Neural cell (in vitro differentiated cells): ENCODE measurements around the gene LMO7. TPM values are rescaled to one million over a fixed set of nuclear protein-coding genes. Genes with fewer than 3 reads are reported as not detected.

ENCODE experiments used
- H2AFZ ChIP-seq: fragments of 200-600, 300-800 bp; sonication (generic), shearing (Covaris generic); 2 replicates; pipeline ENCODE4 v1.6.0; 2014; ENCODE audit warnings: low read depth, mild to moderate bottlenecking, antibody characterized with exemption, low read length, moderate library complexity
- H3F3A ChIP-seq: fragments of 200-600 bp; shearing (Covaris generic); 2 replicates; pipeline ENCODE4 v1.6.1; 2016; ENCODE audit warnings: mild to moderate bottlenecking, moderate library complexity, mixed read lengths, antibody characterized with exemption, low read length; ENCODE audit not compliant: insufficient read depth, poor library complexity, severe bottlenecking
- H3K27ac ChIP-seq: fragments of 200-600, 300-800 bp; sonication (generic), shearing (Covaris generic); 2 replicates; pipeline ENCODE4 v1.5.1; 2014; ENCODE audit warnings: mild to moderate bottlenecking, low read length, moderate library complexity
- H3K27me3 ChIP-seq: fragments of 300-800, 200-600 bp; sonication (generic), shearing (Covaris generic); 2 replicates; pipeline ENCODE4 v1.6.0; 2014; ENCODE audit warnings: mild to moderate bottlenecking, low read depth, low read length, moderate library complexity; ENCODE audit not compliant: insufficient read depth
- H3K36me3 ChIP-seq: fragments of 300-800, 200-600 bp; sonication (generic), shearing (Covaris generic); 2 replicates; pipeline ENCODE4 v1.5.1; 2014; ENCODE audit warnings: mild to moderate bottlenecking, antibody characterized with exemption, low read length, moderate library complexity; ENCODE audit not compliant: insufficient read depth
- H3K4me2 ChIP-seq: fragments of 300-800, 200-600 bp; sonication (generic), shearing (Covaris generic); 2 replicates; pipeline ENCODE4 v1.6.0; 2014; ENCODE audit warnings: mild to moderate bottlenecking, low read length
- H3K4me3 ChIP-seq: fragments of 300-800, 200-600 bp; sonication (generic), shearing (Covaris generic); 2 replicates; pipeline ENCODE4 v1.5.1; 2014; ENCODE audit warnings: mild to moderate bottlenecking, low read length, moderate library complexity
- H3K79me2 ChIP-seq: fragments of 200-600 bp; shearing (Covaris generic); replicated peaks from 2 replicates; pipeline ENCODE4 v1.6.0; 2014; ENCODE audit warnings: mild to moderate bottlenecking, low read length, moderate library complexity; ENCODE audit not compliant: insufficient read depth
- H3K9ac ChIP-seq: fragments of 300-800, 200-600 bp; sonication (generic), shearing (Covaris generic); 2 replicates; pipeline ENCODE4 v1.6.1; 2016; ENCODE audit warnings: mild to moderate bottlenecking, low read length, mixed read lengths
- H3K9me2 ChIP-seq: fragments of 200-600 bp; shearing (Covaris generic); 2 replicates; pipeline ENCODE4 v1.6.1; 2016; ENCODE audit warnings: mild to moderate bottlenecking, low read length, mixed read lengths; ENCODE audit not compliant: insufficient read depth
- H3K9me3 ChIP-seq: fragments of 200-600, 300-800 bp; sonication (generic), shearing (Covaris generic); 2 replicates; pipeline ENCODE4 v1.6.1; 2016; ENCODE audit warnings: mild to moderate bottlenecking, mixed run types, low read length, moderate library complexity, mixed read lengths
- H4K20me1 ChIP-seq: fragments of 200-600 bp; shearing (Covaris generic); 2 replicates; pipeline ENCODE4 v1.6.1; 2016; ENCODE audit warnings: mild to moderate bottlenecking, mixed run types; ENCODE audit not compliant: insufficient read depth
- EP300 ChIP-seq: fragments of 450-650 bp; conservative IDR thresholded peaks from 2 replicates; pipeline ENCODE4 v1.6.1; 2014; ENCODE audit warnings: antibody characterized with exemption, mild to moderate bottlenecking, moderate library complexity; ENCODE audit not compliant: poor library complexity, severe bottlenecking
- EZH2 ChIP-seq: fragments of 200-600, 300-800 bp; shearing (Covaris generic), sonication (generic); IDR thresholded peaks from 2 replicates; pipeline ENCODE4 v1.6.1; 2014; ENCODE audit warnings: antibody characterized with exemption, low read length, borderline replicate concordance, mild to moderate bottlenecking; ENCODE audit not compliant: insufficient read depth, poor library complexity, severe bottlenecking
- MXI1 ChIP-seq: fragments of 450-650 bp; conservative IDR thresholded peaks from 2 replicates; pipeline ENCODE4 v1.6.1; 2014; ENCODE audit warnings: antibody characterized with exemption, mild to moderate bottlenecking; ENCODE audit not compliant: poor library complexity, severe bottlenecking
- POLR2AphosphoS5 ChIP-seq: IDR thresholded peaks from 2 replicates; pipeline ENCODE4 v1.6.1; 2012
- RAD21 ChIP-seq: fragments of 450-650 bp; conservative IDR thresholded peaks from 2 replicates; pipeline ENCODE4 v1.6.1; 2014; ENCODE audit warnings: antibody characterized with exemption, mild to moderate bottlenecking, moderate library complexity
- SMC3 ChIP-seq: fragments of 450-650 bp; conservative IDR thresholded peaks from 2 replicates; pipeline ENCODE4 v1.6.1; 2014; ENCODE audit warnings: antibody characterized with exemption, mild to moderate bottlenecking, moderate library complexity; ENCODE audit not compliant: poor library complexity
- TAF1 ChIP-seq: IDR thresholded peaks from 2 replicates; pipeline ENCODE4 v1.6.1; 2012; ENCODE audit warnings: low read depth
- polyA plus RNA-seq: library from polyadenylated mRNA; depleted of rRNA; stranded (reverse); fragments of >200 nt; gene quantifications from 2 replicates; pipeline ENCODE4 v1.2.3, GENCODE V29; 2014
- TF ChIP-seq, protein P1 (sequence below): IDR thresholded peaks from 2 replicates; pipeline ENCODE4 v1.6.1; 2012; ENCODE audit warnings: borderline replicate concordance
- TF ChIP-seq, protein P2 (sequence below): fragments of 450-650 bp; IDR thresholded peaks from 2 replicates; pipeline ENCODE4 v1.5.1; 2014; ENCODE audit warnings: antibody characterized with exemption, mild to moderate bottlenecking, moderate library complexity; ENCODE audit not compliant: poor library complexity, severe bottlenecking

LMO7 gene
- polyA plus RNA-seq, 1 donor from 2014 or later: 14.2 TPM

- no peaks in the 10 kb centered on the region for H3K9me2 ChIP-seq
- H3K4me2 ChIP-seq: no peak overlapping the region
- TF ChIP-seq TAF1 (no peak), SMC3 (no peak), MXI1 (no peak), EZH2 (no peak)
- TF ChIP-seq, protein P1, sequence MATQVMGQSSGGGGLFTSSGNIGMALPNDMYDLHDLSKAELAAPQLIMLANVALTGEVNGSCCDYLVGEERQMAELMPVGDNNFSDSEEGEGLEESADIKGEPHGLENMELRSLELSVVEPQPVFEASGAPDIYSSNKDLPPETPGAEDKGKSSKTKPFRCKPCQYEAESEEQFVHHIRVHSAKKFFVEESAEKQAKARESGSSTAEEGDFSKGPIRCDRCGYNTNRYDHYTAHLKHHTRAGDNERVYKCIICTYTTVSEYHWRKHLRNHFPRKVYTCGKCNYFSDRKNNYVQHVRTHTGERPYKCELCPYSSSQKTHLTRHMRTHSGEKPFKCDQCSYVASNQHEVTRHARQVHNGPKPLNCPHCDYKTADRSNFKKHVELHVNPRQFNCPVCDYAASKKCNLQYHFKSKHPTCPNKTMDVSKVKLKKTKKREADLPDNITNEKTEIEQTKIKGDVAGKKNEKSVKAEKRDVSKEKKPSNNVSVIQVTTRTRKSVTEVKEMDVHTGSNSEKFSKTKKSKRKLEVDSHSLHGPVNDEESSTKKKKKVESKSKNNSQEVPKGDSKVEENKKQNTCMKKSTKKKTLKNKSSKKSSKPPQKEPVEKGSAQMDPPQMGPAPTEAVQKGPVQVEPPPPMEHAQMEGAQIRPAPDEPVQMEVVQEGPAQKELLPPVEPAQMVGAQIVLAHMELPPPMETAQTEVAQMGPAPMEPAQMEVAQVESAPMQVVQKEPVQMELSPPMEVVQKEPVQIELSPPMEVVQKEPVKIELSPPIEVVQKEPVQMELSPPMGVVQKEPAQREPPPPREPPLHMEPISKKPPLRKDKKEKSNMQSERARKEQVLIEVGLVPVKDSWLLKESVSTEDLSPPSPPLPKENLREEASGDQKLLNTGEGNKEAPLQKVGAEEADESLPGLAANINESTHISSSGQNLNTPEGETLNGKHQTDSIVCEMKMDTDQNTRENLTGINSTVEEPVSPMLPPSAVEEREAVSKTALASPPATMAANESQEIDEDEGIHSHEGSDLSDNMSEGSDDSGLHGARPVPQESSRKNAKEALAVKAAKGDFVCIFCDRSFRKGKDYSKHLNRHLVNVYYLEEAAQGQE: no peak
- H3K9ac ChIP-seq: no peak overlapping the region
- no peaks in the 10 kb centered on the region for H3K36me3 ChIP-seq
- no peaks in the 10 kb centered on the region for H4K20me1 ChIP-seq
- H3K79me2 ChIP-seq: no peaks in the 10 kb centered on the region
- no peaks in the 10 kb centered on the region for H3K9me3 ChIP-seq
- H3K4me3 ChIP-seq: no peak overlapping the region
- H3K27ac ChIP-seq: no peak overlapping the region
- H2AFZ ChIP-seq: no peak overlapping the region
- no peaks in the 10 kb centered on the region for H3K27me3 ChIP-seq
- no peaks in the 10 kb centered on the region for H3F3A ChIP-seq
Measured at GRCh38 chr13:75628801-75629200, 7.3 kb upstream of the LMO7 start.

DNA sequence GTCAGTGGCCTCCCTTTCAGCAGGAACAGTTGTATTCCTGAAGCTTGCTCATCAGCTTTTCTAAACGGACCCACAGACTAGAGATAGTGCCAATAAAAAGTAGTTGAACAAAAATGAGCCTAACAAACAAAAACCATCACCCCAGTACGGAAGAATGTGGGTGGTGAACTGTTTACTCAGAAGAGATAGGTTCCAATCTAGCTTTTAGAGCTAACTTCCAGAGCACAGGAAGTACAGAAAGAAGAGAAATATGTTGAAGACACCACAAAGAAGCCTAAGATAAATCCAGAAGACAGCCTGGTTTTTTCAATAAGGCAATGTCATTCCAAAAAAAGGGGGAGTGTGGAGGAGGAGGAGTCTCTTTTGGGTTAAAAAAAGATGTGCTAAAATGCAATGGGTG is 2.8 kb upstream of the LMO7 start:
- Histone ChIP-seq H3K27ac (no peak overlapping the region), H3K4me3 (no peak overlapping the region), H3F3A (no peaks in the 10 kb centered on the region), H3K27me3 (peaks cover 34% of the 10 kb centered on the region), H3K9me3 (no peaks in the 10 kb centered on the region), H3K79me2 (no peaks in the 10 kb centered on the region), H3K9ac (no peak overlapping the region), H3K36me3 (no peaks in the 10 kb centered on the region), H3K9me2 (no peaks in the 10 kb centered on the region), H4K20me1 (no peaks in the 10 kb centered on the region), H3K4me2 (no peak overlapping the region), H2AFZ (no peak overlapping the region)
- TF ChIP-seq, protein P1: no peak
- TF ChIP-seq TAF1 (no peak), EZH2 (no peak), MXI1 (no peak), EP300 (no peak), SMC3 (no peak), POLR2AphosphoS5 (no peak), RAD21 (no peak)
- TF ChIP-seq, protein P2, sequence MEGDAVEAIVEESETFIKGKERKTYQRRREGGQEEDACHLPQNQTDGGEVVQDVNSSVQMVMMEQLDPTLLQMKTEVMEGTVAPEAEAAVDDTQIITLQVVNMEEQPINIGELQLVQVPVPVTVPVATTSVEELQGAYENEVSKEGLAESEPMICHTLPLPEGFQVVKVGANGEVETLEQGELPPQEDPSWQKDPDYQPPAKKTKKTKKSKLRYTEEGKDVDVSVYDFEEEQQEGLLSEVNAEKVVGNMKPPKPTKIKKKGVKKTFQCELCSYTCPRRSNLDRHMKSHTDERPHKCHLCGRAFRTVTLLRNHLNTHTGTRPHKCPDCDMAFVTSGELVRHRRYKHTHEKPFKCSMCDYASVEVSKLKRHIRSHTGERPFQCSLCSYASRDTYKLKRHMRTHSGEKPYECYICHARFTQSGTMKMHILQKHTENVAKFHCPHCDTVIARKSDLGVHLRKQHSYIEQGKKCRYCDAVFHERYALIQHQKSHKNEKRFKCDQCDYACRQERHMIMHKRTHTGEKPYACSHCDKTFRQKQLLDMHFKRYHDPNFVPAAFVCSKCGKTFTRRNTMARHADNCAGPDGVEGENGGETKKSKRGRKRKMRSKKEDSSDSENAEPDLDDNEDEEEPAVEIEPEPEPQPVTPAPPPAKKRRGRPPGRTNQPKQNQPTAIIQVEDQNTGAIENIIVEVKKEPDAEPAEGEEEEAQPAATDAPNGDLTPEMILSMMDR: no peak
